ENCODE data around the gene COX7A1. TPM values are rescaled to one million over a fixed set of nuclear protein-coding genes. Genes with fewer than 3 reads are reported as not detected.
A peak's percentile ranks its signal among the peaks of the same experiment; 100 is the strongest.

The COX7A1 gene
- total and polyA plus RNA-seq, 10 donors = 6.3 to 40.9 (median 23.4) TPM

DNA sequence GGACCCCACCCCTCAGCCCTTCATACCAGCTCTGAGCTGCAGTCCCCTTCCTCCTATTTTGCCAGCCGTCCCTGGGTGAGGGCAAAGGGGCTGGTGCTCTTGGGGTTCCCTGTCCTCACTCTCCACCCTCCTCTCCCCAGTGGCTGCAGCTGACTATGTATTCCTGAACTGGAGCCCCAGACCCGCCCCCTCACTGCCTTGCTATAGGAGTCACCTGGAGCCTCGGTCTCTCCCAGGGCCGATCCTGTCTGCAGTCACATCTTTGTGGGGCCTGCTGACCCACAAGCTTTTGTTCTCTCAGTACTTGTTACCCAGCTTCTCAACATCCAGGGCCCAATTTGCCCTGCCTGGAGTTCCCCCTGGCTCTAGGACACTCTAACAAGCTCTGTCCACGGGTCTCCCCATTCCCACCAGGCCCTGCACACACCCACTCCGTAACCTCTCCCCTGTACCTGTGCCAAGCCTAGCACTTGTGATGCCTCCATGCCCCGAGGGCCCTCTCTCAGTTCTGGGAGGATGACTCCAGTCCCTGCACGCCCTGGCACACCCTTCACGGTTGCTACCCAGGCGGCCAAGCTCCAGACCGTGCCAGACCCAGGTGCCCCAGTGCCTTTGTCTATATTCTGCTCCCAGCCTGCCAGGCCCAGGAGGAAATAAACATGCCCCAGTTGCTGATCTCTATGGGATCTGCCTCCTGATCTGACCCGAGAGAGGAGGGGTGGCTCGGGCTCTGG lies 2.4 kb downstream of the COX7A1 start:
- Histone ChIP-seq H3K36me3 (peaks cover 0 to 86% (median 58%) of the 10 kb centered on the region in 6 donors), H3K4me1 (peaks cover 0 to 38% (median 11%) of the 10 kb centered on the region in 6 donors), H3K27me3 (replicated peaks in 1 of 7) (no peaks in the 10 kb centered on the region), H3K4me3 (no peak overlapping the region), H3K9me3 (no peaks in the 10 kb centered on the region), H3K27ac (peak overlapping the region in 2 of 8 donors; percentile 88 to 93)
- intact Hi-C loops (cut with DNase I; ENCODE audit: low total_unique reads) = no loop called here
- TF ChIP-seq POLR2AphosphoS5 (IDR thresholded peaks at IDR 0.05) = peak in 1 of 3 donors; percentile 50
- no peak for TF ChIP-seq POLR2A (IDR thresholded peaks at IDR 0.05)
- TF ChIP-seq, protein P1, sequence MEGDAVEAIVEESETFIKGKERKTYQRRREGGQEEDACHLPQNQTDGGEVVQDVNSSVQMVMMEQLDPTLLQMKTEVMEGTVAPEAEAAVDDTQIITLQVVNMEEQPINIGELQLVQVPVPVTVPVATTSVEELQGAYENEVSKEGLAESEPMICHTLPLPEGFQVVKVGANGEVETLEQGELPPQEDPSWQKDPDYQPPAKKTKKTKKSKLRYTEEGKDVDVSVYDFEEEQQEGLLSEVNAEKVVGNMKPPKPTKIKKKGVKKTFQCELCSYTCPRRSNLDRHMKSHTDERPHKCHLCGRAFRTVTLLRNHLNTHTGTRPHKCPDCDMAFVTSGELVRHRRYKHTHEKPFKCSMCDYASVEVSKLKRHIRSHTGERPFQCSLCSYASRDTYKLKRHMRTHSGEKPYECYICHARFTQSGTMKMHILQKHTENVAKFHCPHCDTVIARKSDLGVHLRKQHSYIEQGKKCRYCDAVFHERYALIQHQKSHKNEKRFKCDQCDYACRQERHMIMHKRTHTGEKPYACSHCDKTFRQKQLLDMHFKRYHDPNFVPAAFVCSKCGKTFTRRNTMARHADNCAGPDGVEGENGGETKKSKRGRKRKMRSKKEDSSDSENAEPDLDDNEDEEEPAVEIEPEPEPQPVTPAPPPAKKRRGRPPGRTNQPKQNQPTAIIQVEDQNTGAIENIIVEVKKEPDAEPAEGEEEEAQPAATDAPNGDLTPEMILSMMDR (IDR thresholded peaks at IDR 0.05 in 8 of 11, conservative IDR thresholded peaks at IDR 0.05 in 3 of 11) = no peak
- WGBS, 5 donors = 88 to 93% (median 91%) methylated on average over 13 of the region's 13 CpGs
- no peak for DNase-seq

DNA sequence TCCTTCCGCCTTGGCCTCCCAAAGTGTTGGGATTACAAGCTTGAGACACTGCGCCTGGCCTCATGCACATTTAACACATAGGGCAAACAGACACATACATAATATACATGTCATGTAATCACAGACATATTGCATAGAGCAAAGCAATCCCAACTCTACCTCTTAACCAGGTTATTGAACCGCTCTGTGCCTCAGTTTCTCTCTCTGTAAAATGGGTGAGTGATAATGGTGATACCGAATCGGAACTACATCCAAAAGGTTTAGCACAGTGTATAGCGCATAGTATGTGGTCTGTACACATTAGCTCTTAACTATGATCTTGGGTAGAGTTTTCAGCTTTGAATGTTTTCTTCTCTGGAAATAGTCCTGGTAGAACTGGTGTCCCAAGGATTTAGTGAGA lies 7.6 kb downstream of the COX7A1 start:
- Histone ChIP-seq H3K9me3 (no peaks in the 10 kb centered on the region), H3K4me1 (peaks cover 7 to 21% (median 12%) of the 10 kb centered on the region in 6 donors), H3K27ac (no peak overlapping the region), H3K27me3 (replicated peaks in 1 of 7) (no peaks in the 10 kb centered on the region), H3K36me3 (peaks cover 0 to 81% (median 74%) of the 10 kb centered on the region in 6 donors), H3K4me3 (no peak overlapping the region)
- DNase-seq = no peak
- 95 to 98% (median 97%) methylated on average over 6 of the region's 6 CpGs for WGBS, 5 donors
- TF ChIP-seq, protein P1 (IDR thresholded peaks at IDR 0.05 in 8 of 11, conservative IDR thresholded peaks at IDR 0.05 in 3 of 11) = no peak
- intact Hi-C loops (cut with DNase I; ENCODE audit: low total_unique reads) = no loop called here

DNA sequence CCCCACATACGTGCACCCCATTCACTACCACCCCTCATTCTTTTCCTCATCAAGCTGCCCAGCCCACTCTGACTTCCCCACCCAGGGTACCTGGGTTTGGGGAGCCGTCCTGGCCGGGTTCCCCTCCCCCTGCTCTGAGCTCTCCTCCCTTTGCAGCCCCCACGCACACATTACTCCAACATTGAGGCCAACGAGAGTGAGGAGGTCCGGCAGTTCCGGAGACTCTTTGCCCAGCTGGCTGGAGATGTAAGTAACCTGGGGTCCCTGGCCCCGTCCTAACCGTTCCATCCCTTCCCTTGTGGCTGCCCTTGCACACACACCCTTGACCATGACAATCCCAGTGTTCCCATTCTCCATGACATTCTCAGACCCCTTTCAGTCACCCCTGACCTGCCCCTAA lies 9.8 kb downstream of the COX7A1 start:
- 84 to 93% (median 88%) methylated on average over 9 of the region's 9 CpGs for WGBS, 5 donors
- TF ChIP-seq, protein P1 (IDR thresholded peaks at IDR 0.05 in 8 of 11, conservative IDR thresholded peaks at IDR 0.05 in 3 of 11) = no peak
- TF ChIP-seq POLR2AphosphoS5 (IDR thresholded peaks at IDR 0.05) = peak in 1 of 3 donors; percentile 10
- Histone ChIP-seq H3K36me3 (peaks cover 0 to 60% (median 53%) of the 10 kb centered on the region in 6 donors), H3K27me3 (replicated peaks in 1 of 7) (no peaks in the 10 kb centered on the region), H3K9me3 (no peaks in the 10 kb centered on the region), H3K4me3 (no peak overlapping the region), H3K27ac (no peak overlapping the region), H3K4me1 (peaks cover 10 to 37% (median 18%) of the 10 kb centered on the region in 6 donors)
- intact Hi-C loops (cut with DNase I; ENCODE audit: low total_unique reads) = no loop called here
- no peak for DNase-seq

DNA sequence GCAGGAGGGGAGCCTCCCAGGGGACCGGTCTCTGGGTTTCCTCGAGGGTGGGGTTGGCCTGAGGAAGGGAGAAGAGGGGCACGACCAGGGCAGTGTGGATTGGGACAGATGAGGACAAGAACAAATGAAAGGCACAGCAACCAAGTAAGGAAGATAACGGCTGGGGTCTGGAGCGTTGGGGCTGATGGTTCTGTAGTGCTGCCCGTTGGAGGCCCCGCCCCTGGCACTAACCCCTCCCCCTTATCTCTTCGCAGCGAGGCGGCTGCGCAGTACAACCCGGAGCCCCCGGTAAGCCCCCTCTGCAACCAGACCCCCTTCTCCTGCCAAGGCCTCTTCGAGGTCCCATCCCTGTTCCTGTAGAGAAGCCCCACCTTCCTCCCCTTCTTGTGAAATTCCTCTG lies 10.2 kb downstream of the COX7A1 start:
- Histone ChIP-seq H3K27ac (peak overlapping the region in 4 of 8 donors; percentile 20 to 98 (median 96)), H3K4me3 (peak overlapping the region in 1 of 8 donors; percentile 82), H3K9me3 (no peaks in the 10 kb centered on the region), H3K27me3 (replicated peaks in 1 of 7) (no peaks in the 10 kb centered on the region), H3K36me3 (peaks cover 0 to 55% (median 48%) of the 10 kb centered on the region in 6 donors), H3K4me1 (peaks cover 10 to 42% (median 21%) of the 10 kb centered on the region in 6 donors)
- no peak for DNase-seq
- intact Hi-C loops (cut with DNase I; ENCODE audit: low total_unique reads) = no loop called here
- WGBS, 5 donors = 88 to 93% (median 92%) methylated on average over 14 of the region's 14 CpGs
- TF ChIP-seq POLR2A (IDR thresholded peaks at IDR 0.05) (no peak), POLR2AphosphoS5 (IDR thresholded peaks at IDR 0.05) (no peak)
- TF ChIP-seq, protein P1 (IDR thresholded peaks at IDR 0.05 in 8 of 11, conservative IDR thresholded peaks at IDR 0.05 in 3 of 11) = no peak

All from spleen (tissue), 11 donors.